Measurements from ENCODE around the gene GDI1. TPM values are rescaled to one million over a fixed set of nuclear protein-coding genes. Genes with fewer than 3 reads are reported as not detected.

The GDI1 gene
- total and polyA plus RNA-seq, 2 of the 4 experiments (the other 2 are of a cell fraction): 113 to 291 TPM

- H3K27me3 ChIP-seq (ENCODE audit: control insufficient read depth, insufficient read depth, low read length): no peaks in the 10 kb centered on the region
- no peak overlapping the region for H3K27ac ChIP-seq (ENCODE audit: insufficient read depth, low read length)
- TF ChIP-seq RAD21 (IDR thresholded peaks at IDR 0.05; ENCODE audit: low read length): no peak
- WGBS, 2 experiments (ENCODE audit: extremely low coverage in 2 of 2, insufficient read length in 1 of 2): 85% methylated on average over 23 of the region's 28 CpGs; no CpG with 5 or more reads in 1 of the 2 experiments
- ChIA-PET POLR2A (ENCODE audit: unreplicated experiment) (interaction anchor here (0.5 kb wide), 1 partner anchor 24 kb away, joined by 5 read pairs; no protein-coding TSS in a partner anchor), CTCF (no interaction called here)
- H3K4ac ChIP-seq (ENCODE audit: low read depth, low read length): no peak overlapping the region
- dilution Hi-C loops (cut with HindIII; ENCODE audit: low sequenced_read_pairs, unreplicated experiment): no loop called here
- H4K91ac ChIP-seq (ENCODE audit: insufficient read depth, low read depth, low read length): no peak overlapping the region
- H3K79me1 ChIP-seq (ENCODE audit: low read depth in 1 of 2, low read length in 2 of 2): peaks cover 3 to 38% of the 10 kb centered on the region in 2 experiments; a peak in 3 of 4 replicates
- in situ Hi-C loops (cut with MboI; ENCODE audit: low sequenced_read_pairs): no loop called here
- DNase-seq (no peak), ATAC-seq (ENCODE audit: low read depth) (no peak)
- H4K5ac ChIP-seq (ENCODE audit: low read depth, low read length): no peak overlapping the region
- H2AFZ ChIP-seq (replicated peaks; ENCODE audit: low read length, poor library complexity): no peak overlapping the region
- H4K8ac ChIP-seq (ENCODE audit: low read depth in 2 of 2, low read length in 2 of 2): no peak overlapping the region
- no peak overlapping the region for H3K9ac ChIP-seq (ENCODE audit: low read depth, low read length)
- no peak overlapping the region for H3K4me3 ChIP-seq (ENCODE audit: insufficient read depth, low read depth, low read length)
- no peak overlapping the region for H2AK9ac ChIP-seq (replicated peaks; ENCODE audit: low read depth, low read length, poor library complexity)
- no peak overlapping the region for H3K14ac ChIP-seq (replicated peaks; ENCODE audit: low read depth, low read length)
- peaks cover 16% of the 10 kb centered on the region; the same call in 1 of the 2 replicates for H3K36me3 ChIP-seq (ENCODE audit: control insufficient read depth, insufficient read depth, low read length)
- no peak overlapping the region for H2BK120ac ChIP-seq (ENCODE audit: low read depth, low read length)
- peaks cover 4% of the 10 kb centered on the region; the same call in 1 of the 2 replicates for H4K20me1 ChIP-seq (ENCODE audit: insufficient read depth, low read length)
- peaks cover 8% of the 10 kb centered on the region; the same call in 1 of the 2 replicates for H3K9me1 ChIP-seq (ENCODE audit: insufficient read depth, low read length)
- peaks cover 4% of the 10 kb centered on the region; the same call in 1 of the 2 replicates for H3K4me1 ChIP-seq (ENCODE audit: control insufficient read depth, insufficient read depth, low read length)
- H2BK5ac ChIP-seq (ENCODE audit: low read depth, low read length, poor library complexity, severe bottlenecking): no peak overlapping the region
- no peak overlapping the region for H3K56ac ChIP-seq (ENCODE audit: extremely low read depth, insufficient read depth, low read length)
- H3K18ac ChIP-seq (ENCODE audit: low read depth, low read length): no peak overlapping the region
- intact Hi-C loops (cut with micrococcal nuclease): no loop called here
- no peak overlapping the region for H2BK20ac ChIP-seq (ENCODE audit: low read depth, low read length)
- no peaks in the 10 kb centered on the region for H3K9me3 ChIP-seq (ENCODE audit: control insufficient read depth, insufficient read depth, low read length)
- H2AK5ac ChIP-seq (ENCODE audit: low read depth, low read length): no peak overlapping the region; the same call in 1 of the 2 replicates
- H2BK15ac ChIP-seq (ENCODE audit: low read depth, low read length): no peak overlapping the region
- no peak overlapping the region for H3K4me2 ChIP-seq (ENCODE audit: low read depth, low read length)
- H3K23ac ChIP-seq (ENCODE audit: low read depth, low read length): no peak overlapping the region
- no TSS peak for BruUV-seq (replicated peaks)
These were observed 50.8 kb downstream of the GDI1 start for GRCh38 chrX:154487518-154488290.
